GM21367 (cell line): ENCODE measurements around the gene B3GNT7.
"Not testable (repeated sequence)": the region's sequence is repeated elsewhere in the genome, so short reads cannot be mapped to it uniquely, and the experiment has no call there.

Experiments used
- ATAC-seq: cut with Tn5 transposase; IDR thresholded peaks from one replicate; pipeline ENCODE4 v1.9.1; 2021; ENCODE audit not compliant: unreplicated experiment

The B3GNT7 gene

GRCh38 chr2:231423176-231423575, 27.7 kb downstream of the B3GNT7 start:
- ATAC-seq: no peak

DNA sequence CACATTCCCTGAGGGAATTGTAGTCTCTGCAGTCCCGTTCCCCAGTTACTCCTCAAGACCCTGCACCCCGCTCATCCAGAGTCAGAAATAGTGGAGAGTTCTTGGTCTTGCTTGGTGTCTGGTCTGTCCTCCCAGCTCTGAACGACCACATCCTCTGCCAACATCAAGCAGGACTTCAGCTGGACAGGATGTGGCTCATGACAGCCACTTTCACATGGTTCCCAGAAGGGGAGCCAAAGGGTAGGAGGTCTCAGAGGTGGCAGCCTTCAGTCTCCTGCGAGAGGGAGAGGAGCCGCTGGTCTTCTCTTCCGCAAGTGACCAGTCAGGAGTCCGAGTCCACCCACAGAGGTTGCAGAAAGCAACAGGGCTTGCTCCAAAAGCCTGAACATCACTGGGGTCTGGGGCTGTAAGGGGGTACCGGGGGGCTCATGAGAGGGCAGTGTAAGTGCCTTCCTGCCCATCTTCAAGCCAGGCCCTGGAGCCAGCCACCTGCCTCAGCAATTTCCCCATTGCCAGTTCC, 29.8 kb downstream of the B3GNT7 start:
- ATAC-seq: no peak

GRCh38 chr2:231425811-231426703, 30.5 kb downstream of the B3GNT7 start:
- ATAC-seq: no peak

- no peak for ATAC-seq
Measured at GRCh38 chr2:231427116-231427515, 31.6 kb downstream of the B3GNT7 start.

GRCh38 chr2:231429152-231429551, 33.6 kb downstream of the B3GNT7 start:
- ATAC-seq: no peak

DNA sequence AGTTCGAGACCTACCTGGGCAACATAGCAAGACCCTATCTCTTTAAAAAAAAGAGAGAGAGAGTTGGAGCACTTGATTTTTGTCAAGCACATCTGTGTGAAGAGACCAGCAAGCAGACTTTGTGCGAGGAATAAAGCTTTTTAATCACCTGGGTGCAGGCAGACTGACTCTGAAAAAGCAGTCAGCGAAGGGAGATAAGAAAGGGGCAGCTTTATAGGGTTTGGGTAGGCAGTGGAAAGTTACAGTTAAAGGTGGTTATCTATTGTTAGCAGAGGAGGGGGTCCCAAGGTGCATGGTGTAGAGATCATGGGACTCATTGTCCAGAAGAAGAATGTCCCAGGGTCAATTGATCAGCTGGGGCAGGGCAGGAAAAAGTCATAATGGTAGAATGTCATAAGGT, 34.4 kb downstream of the B3GNT7 start:
- ATAC-seq: no peak

DNA sequence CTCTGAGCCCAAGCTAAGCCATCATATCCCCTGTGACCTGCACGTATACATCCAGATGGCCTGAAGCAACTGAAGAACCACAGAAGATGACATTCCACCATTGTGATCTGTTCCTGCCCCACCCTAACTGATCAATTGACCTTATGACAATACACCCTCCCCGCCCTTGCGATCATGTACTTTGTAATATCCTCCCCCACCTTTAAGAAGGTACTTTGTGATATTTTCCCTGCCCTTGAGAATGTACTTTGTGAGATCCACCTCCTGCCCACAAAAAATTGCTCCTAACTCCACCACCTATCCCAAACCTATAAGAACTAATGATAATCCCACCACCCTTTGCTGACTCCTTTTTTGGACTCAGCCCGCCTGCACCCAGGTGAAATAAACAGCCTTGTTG, 34.9 kb downstream of the B3GNT7 start:
- ATAC-seq: not testable (repeated sequence)

DNA sequence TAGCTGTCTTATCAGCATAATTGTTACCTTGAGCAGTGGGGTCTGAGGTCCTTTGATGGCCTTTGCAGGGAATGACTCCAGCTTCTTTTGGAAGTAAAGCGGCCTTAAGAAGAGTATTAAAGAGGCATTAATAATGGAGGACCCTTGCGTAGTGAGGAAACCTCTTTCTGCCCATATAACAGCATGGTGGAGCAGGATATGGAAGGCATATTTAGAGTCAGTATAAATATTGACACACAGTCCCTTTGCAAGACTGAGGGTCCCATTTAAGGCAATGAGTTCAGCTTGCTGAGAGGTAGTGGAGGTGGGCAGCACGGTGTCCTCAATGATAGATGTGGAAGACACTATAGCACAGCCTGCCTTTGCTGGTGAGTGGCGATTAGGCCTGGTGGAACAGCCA, 36.1 kb downstream of the B3GNT7 start:
- no peak for ATAC-seq

- ATAC-seq: no peak
Measured at GRCh38 chr2:231433990-231434389, 38.5 kb downstream of the B3GNT7 start.

GRCh38 chr2:231436957-231437356, 41.4 kb downstream of the B3GNT7 start:
- no peak for ATAC-seq

- no peak for ATAC-seq
Measured at GRCh38 chr2:231449503-231450054, 54.1 kb downstream of the B3GNT7 start.

- ATAC-seq: no peak
Measured at GRCh38 chr2:231450548-231450989, 55.1 kb downstream of the B3GNT7 start.
